Glutamatergic neuron (in vitro differentiated cells): ENCODE measurements around the gene CTNNA2. TPM values are rescaled to one million over a fixed set of nuclear protein-coding genes. Genes with fewer than 3 reads are reported as not detected.

Experiments
- DNase-seq: peaks from one replicate; pipeline ENCODE4 v3.0.0; 2022
- H3K27ac Mint-ChIP-seq: one replicate; pipeline ENCODE4 v1.8.0; 2020; ENCODE audit warnings: mild to moderate bottlenecking, mixed read lengths, inconsistent platforms; ENCODE audit not compliant: unreplicated experiment
- H3K27me3 Mint-ChIP-seq: one replicate; pipeline ENCODE4 v1.8.0; 2020; ENCODE audit warnings: mild to moderate bottlenecking, moderate library complexity, mixed read lengths, inconsistent platforms; ENCODE audit not compliant: unreplicated experiment
- H3K36me3 Mint-ChIP-seq: one replicate; pipeline ENCODE4 v1.8.0; 2020; ENCODE audit warnings: mild to moderate bottlenecking, mixed read lengths, inconsistent platforms; ENCODE audit not compliant: unreplicated experiment
- H3K4me1 Mint-ChIP-seq: one replicate; pipeline ENCODE4 v1.8.0; 2020; ENCODE audit warnings: mild to moderate bottlenecking, low read depth, mixed read lengths, inconsistent platforms; ENCODE audit not compliant: unreplicated experiment
- H3K4me3 Mint-ChIP-seq: one replicate; pipeline ENCODE4 v1.8.0; 2020; ENCODE audit warnings: mild to moderate bottlenecking, mixed read lengths, inconsistent platforms; ENCODE audit not compliant: unreplicated experiment
- H3K9me3 Mint-ChIP-seq: one replicate; pipeline ENCODE4 v1.8.0; 2020; ENCODE audit warnings: mild to moderate bottlenecking, moderate library complexity, mixed read lengths, inconsistent platforms; ENCODE audit not compliant: unreplicated experiment
- total RNA-seq: library from RNA; stranded (reverse); fragmentation: NEBNext Ultra II Directional; extraction: Animal tissue kit (Norgen Biotek cat#: 25700); gene quantifications from one replicate; pipeline ENCODE4 v1.2.1, GENCODE V29; 2021; ENCODE audit not compliant: unreplicated experiment
- TF ChIP-seq, protein P1 (sequence below): fragments of 200-600 bp; sonication (generic); IDR thresholded peaks from one replicate; pipeline ENCODE4 v1.5.0; 2021; ENCODE audit not compliant: partially characterized antibody, unreplicated experiment

Gene CTNNA2
- total RNA-seq, 1 donor from 2014 or later, result 76.2 TPM

DNA sequence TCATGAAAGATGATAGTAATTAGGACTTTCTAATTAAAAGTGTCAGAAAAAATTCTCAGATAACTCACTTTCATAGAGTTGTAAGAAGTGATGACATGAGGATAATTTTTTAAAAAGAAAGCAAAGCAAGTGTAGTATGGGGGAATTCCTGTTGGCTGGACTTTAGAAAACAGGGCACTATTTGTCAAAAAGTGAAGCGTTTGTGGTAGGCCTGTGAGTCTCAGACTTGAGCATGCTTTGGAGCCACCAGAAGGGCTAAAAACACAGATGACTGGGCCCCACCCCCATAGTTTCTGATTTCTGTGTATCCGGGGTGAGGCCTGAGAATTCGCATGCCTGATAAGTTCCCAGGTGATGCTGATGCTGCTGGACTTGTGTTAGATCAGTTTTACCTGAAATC lies 1014.3 kb downstream of the CTNNA2 start:
- no peaks in the 10 kb centered on the region for H3K4me1 Mint-ChIP-seq
- H3K27me3 Mint-ChIP-seq, result no peaks in the 10 kb centered on the region
- peaks cover 7% of the 10 kb centered on the region for H3K36me3 Mint-ChIP-seq
- no peak for DNase-seq
- H3K27ac Mint-ChIP-seq, result no peak overlapping the region
- H3K4me3 Mint-ChIP-seq, result no peak overlapping the region
- TF ChIP-seq, protein P1, sequence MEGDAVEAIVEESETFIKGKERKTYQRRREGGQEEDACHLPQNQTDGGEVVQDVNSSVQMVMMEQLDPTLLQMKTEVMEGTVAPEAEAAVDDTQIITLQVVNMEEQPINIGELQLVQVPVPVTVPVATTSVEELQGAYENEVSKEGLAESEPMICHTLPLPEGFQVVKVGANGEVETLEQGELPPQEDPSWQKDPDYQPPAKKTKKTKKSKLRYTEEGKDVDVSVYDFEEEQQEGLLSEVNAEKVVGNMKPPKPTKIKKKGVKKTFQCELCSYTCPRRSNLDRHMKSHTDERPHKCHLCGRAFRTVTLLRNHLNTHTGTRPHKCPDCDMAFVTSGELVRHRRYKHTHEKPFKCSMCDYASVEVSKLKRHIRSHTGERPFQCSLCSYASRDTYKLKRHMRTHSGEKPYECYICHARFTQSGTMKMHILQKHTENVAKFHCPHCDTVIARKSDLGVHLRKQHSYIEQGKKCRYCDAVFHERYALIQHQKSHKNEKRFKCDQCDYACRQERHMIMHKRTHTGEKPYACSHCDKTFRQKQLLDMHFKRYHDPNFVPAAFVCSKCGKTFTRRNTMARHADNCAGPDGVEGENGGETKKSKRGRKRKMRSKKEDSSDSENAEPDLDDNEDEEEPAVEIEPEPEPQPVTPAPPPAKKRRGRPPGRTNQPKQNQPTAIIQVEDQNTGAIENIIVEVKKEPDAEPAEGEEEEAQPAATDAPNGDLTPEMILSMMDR, result no peak
- peaks cover 3% of the 10 kb centered on the region for H3K9me3 Mint-ChIP-seq

GRCh38 chr2:80529466-80530165 lies 1016.8 kb downstream of the CTNNA2 start:
- TF ChIP-seq, protein P1, result no peak
- Mint-ChIP-seq H3K4me1 (no peaks in the 10 kb centered on the region), H3K9me3 (peaks cover 3% of the 10 kb centered on the region), H3K36me3 (peaks cover 7% of the 10 kb centered on the region), H3K4me3 (no peak overlapping the region), H3K27me3 (no peaks in the 10 kb centered on the region), H3K27ac (no peak overlapping the region)
- no peak for DNase-seq

DNA sequence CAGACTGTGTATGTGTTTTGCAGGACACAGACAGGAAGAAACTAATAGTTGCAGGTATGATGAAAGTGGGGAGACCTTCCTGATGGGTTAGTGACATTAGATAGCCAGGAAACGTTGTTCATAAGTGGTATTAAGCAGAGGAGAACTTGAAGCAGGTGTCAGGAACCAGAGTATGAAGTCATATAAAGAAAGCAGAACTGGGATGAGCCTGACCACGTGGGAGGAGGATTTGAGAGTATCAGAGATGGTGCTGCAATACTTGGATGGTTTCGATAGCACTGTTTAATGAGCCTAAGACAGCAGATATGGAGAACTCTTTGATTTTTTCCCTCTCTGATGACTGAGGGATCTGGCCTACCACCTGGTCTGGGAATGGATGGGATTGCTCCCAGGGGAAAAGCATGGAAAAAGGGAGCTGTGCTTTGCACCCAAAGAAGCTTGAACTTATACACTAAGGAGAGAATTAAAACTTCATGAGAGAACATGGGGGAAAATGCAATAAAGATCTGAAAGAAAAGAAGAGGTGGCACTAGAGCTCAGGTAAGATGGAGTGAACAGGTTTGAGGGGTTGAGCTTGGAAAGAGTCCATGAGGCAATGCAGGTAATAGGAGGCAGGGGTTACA lies 1017.7 kb downstream of the CTNNA2 start:
- H3K9me3 Mint-ChIP-seq, result peaks cover 3% of the 10 kb centered on the region
- no peaks in the 10 kb centered on the region for H3K27me3 Mint-ChIP-seq
- H3K36me3 Mint-ChIP-seq, result peaks cover 7% of the 10 kb centered on the region
- no peak for DNase-seq
- no peaks in the 10 kb centered on the region for H3K4me1 Mint-ChIP-seq
- H3K27ac Mint-ChIP-seq, result no peak overlapping the region
- TF ChIP-seq, protein P1, result no peak
- no peak overlapping the region for H3K4me3 Mint-ChIP-seq

DNA sequence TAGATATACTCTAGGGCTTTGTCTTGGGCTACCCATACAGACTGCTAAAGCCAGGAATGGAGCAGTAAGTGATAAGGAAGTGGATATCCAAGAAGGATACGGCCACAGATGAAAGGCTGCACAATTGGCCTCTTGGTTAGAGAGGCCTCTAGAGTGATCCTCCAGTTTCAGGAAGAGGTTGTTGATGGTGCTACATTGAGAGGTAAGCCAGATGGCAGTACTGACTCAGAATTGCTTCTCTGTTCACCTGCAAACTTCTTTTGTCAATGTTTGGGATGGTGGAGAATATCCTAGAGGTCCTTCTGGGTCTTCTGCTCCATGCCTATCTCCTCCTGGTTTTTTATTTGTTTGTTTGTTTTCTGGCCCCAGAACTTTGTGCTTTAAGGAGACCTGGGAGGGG lies 1018.5 kb downstream of the CTNNA2 start:
- Mint-ChIP-seq H3K27ac (no peak overlapping the region), H3K36me3 (peaks cover 7% of the 10 kb centered on the region)
- TF ChIP-seq, protein P1, result no peak

More for the DNA sequence above, 1018.5 kb downstream of the CTNNA2 start:
- Mint-ChIP-seq H3K9me3 (peaks cover 3% of the 10 kb centered on the region), H3K4me1 (no peaks in the 10 kb centered on the region), H3K4me3 (no peak overlapping the region), H3K27me3 (no peaks in the 10 kb centered on the region)
- DNase-seq, result no peak
